GM23338 (cell line): ENCODE data around the gene TGFB3. TPM values are rescaled to one million over a fixed set of nuclear protein-coding genes. Genes with fewer than 3 reads are reported as not detected.

Source experiments
- ATAC-seq: fragments of 200-7000 bp; cut with Tn5 transposase; 3 replicates; pipeline ENCODE4 v1.9.1; 2020
- DNase-seq: peaks from one replicate; pipeline ENCODE4 v3.0.0-alpha.2; 2015; ENCODE audit warnings: low spot score
- H2AFZ ChIP-seq: fragments of 200-600 bp; sonication (generic); 2 replicates; pipeline ENCODE4 v1.8.0; 2016; ENCODE audit warnings: antibody characterized with exemption, mild to moderate bottlenecking, moderate library complexity
- H3F3A ChIP-seq: fragments of 200-600 bp; sonication (generic); replicated peaks from 2 replicates; pipeline ENCODE4 v1.8.0; 2017; ENCODE audit warnings: antibody characterized with exemption, mixed run types, low read depth
- H3K27ac ChIP-seq: fragments of 200-600 bp; sonication (generic); 2 replicates; pipeline ENCODE4 v1.6.1; 2016; ENCODE audit warnings: low read depth
- H3K27me3 ChIP-seq: fragments of 200-600 bp; sonication (generic); 2 replicates; pipeline ENCODE4 v1.8.0; 2016; ENCODE audit warnings: mild to moderate bottlenecking, mixed run types, moderate library complexity; ENCODE audit not compliant: insufficient read depth
- H3K36me3 ChIP-seq: fragments of 200-600 bp; sonication (generic); 2 replicates; pipeline ENCODE4 v1.8.0; 2016; ENCODE audit warnings: mild to moderate bottlenecking; ENCODE audit not compliant: insufficient read depth
- H3K4me1 ChIP-seq: fragments of 200-600 bp; sonication (generic); 2 replicates; pipeline ENCODE4 v1.8.0; 2016; ENCODE audit warnings: mild to moderate bottlenecking, moderate library complexity; ENCODE audit not compliant: insufficient read depth
- H3K4me2 ChIP-seq: fragments of 200-600 bp; sonication (generic); 2 replicates; pipeline ENCODE4 v1.7.1; 2017; ENCODE audit warnings: mixed run types
- H3K4me3 ChIP-seq: fragments of 200-600 bp; sonication (generic); 2 replicates; pipeline ENCODE4 v1.6.1; 2016; ENCODE audit warnings: mixed run types
- H3K79me2 ChIP-seq: fragments of 200-600 bp; sonication (generic); replicated peaks from 2 replicates; pipeline ENCODE4 v1.8.0; 2017; ENCODE audit warnings: mild to moderate bottlenecking; ENCODE audit not compliant: insufficient read depth
- H3K9me2 ChIP-seq: fragments of 200-600 bp; sonication (generic); 2 replicates; pipeline ENCODE4 v1.8.0; 2017; ENCODE audit not compliant: insufficient read depth
- H4K20me1 ChIP-seq: fragments of 200-600 bp; sonication (generic); replicated peaks from 2 replicates; pipeline ENCODE4 v1.8.0; 2017; ENCODE audit warnings: mild to moderate bottlenecking; ENCODE audit not compliant: insufficient read depth
- H3K27ac Mint-ChIP-seq: 2 replicates; pipeline ENCODE4 v1.8.0; 2020; ENCODE audit warnings: inconsistent platforms, mild to moderate bottlenecking, moderate library complexity, mixed read lengths
- H3K27me3 Mint-ChIP-seq: 3 replicates; pipeline ENCODE4 v1.8.0; 2022; ENCODE audit warnings: low read depth, mild to moderate bottlenecking, moderate library complexity, mixed read lengths, inconsistent platforms; ENCODE audit not compliant: insufficient read depth, poor library complexity
- H3K36me3 Mint-ChIP-seq: 3 replicates; pipeline ENCODE4 v1.8.0; 2021; ENCODE audit warnings: low read depth, mild to moderate bottlenecking, inconsistent platforms, moderate library complexity, mixed read lengths
- H3K4me1 Mint-ChIP-seq: 3 replicates; pipeline ENCODE4 v1.8.0; 2020; ENCODE audit warnings: mild to moderate bottlenecking, inconsistent platforms, mixed read lengths
- H3K4me3 Mint-ChIP-seq: 3 replicates; pipeline ENCODE4 v1.8.0; 2021; ENCODE audit warnings: moderate library complexity, mild to moderate bottlenecking, inconsistent platforms, mixed read lengths
- H3K9me3 Mint-ChIP-seq: 3 replicates; pipeline ENCODE4 v1.8.0; 2020; ENCODE audit warnings: moderate library complexity, mild to moderate bottlenecking, inconsistent platforms, mixed read lengths
- CREB1 ChIP-seq: fragments of 250-450 bp; sonication (Bioruptor Pico); IDR thresholded peaks from 2 replicates; pipeline ENCODE4 v1.5.0; 2020; ENCODE audit warnings: low read depth, mild to moderate bottlenecking, moderate library complexity
- EZH2 ChIP-seq: fragments of 200-600 bp; sonication (generic); IDR thresholded peaks from one replicate; pipeline ENCODE4 v1.8.0; 2017; ENCODE audit warnings: antibody characterized with exemption, mild to moderate bottlenecking, low read depth; ENCODE audit not compliant: unreplicated experiment
- EZH2phosphoT487 ChIP-seq: fragments of 200-600 bp; sonication (generic); IDR thresholded peaks from one replicate; pipeline ENCODE4 v1.8.1; 2018; ENCODE audit warnings: antibody characterized with exemption; ENCODE audit not compliant: unreplicated experiment
- JUNB ChIP-seq: IDR thresholded peaks from one replicate; pipeline ENCODE4 v1.6.1; 2016; ENCODE audit warnings: antibody characterized with exemption; ENCODE audit not compliant: unreplicated experiment
- STAT1 ChIP-seq: IDR thresholded peaks from one replicate; pipeline ENCODE4 v1.6.1; 2016; ENCODE audit warnings: antibody characterized with exemption; ENCODE audit not compliant: unreplicated experiment
- ZNF114 ChIP-seq: fragments of 250-450 bp; sonication (Bioruptor Pico); IDR thresholded peaks from 2 replicates; pipeline ENCODE4 v1.5.0; 2020; ENCODE audit warnings: mild to moderate bottlenecking, moderate library complexity
- polyA plus RNA-seq: library from polyadenylated mRNA; unstranded; fragments of >200 nt; fragmentation: Nextera tagmentation; extraction: Ambion mirVana; gene quantifications from 2 replicates; pipeline ENCODE4 v1.2.1, GENCODE V29; 2016
- total RNA-seq: library from RNA; depleted of rRNA; stranded (reverse); fragments of >200 nt; shearing (Covaris generic); gene quantifications from 2 replicates; pipeline ENCODE4 v1.2.3, GENCODE V29; 2014
- TF ChIP-seq, protein P1 (sequence below): IDR thresholded peaks from 2 replicates; pipeline ENCODE4 v1.6.1; 2016; ENCODE audit warnings: antibody characterized with exemption
- TF ChIP-seq, protein P2 (sequence below): fragments of 250-450 bp; sonication (Bioruptor Pico); IDR thresholded peaks from 2 replicates; pipeline ENCODE4 v1.5.0; 2020; ENCODE audit warnings: mild to moderate bottlenecking, moderate library complexity

The TGFB3 gene
- total and polyA plus RNA-seq, 2 experiments from 2014 or later: 0.17 to 0.87 TPM

DNA sequence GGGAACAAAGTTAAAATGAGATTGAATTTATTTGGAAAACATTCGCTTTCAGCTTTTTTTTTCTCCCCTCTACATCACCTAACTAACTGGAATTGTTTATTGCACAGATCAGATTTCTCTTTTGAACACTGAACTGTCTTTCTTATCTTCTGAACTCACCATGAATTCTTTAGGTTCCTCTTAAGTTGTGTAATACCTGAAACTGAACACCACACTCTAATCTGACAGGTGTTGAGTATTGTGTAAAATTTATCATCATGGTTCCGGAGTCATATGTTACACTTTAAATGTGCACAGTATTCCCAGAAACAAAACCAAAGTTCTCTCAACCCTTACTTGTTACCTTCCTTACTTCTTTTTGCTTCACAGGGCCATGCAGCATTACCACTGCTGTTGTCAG lies 66.8 kb downstream of the TGFB3 start (continued):
- no peak for TF ChIP-seq EZH2
- no peak for TF ChIP-seq CREB1
- TF ChIP-seq ZNF114 (CRISPR knock-in tag): no peak
- TF ChIP-seq, protein P1, sequence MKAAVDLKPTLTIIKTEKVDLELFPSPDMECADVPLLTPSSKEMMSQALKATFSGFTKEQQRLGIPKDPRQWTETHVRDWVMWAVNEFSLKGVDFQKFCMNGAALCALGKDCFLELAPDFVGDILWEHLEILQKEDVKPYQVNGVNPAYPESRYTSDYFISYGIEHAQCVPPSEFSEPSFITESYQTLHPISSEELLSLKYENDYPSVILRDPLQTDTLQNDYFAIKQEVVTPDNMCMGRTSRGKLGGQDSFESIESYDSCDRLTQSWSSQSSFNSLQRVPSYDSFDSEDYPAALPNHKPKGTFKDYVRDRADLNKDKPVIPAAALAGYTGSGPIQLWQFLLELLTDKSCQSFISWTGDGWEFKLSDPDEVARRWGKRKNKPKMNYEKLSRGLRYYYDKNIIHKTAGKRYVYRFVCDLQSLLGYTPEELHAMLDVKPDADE: no peak
- TF ChIP-seq STAT1: no peak

GRCh38 chr14:75913183-75913582 lies 68.6 kb downstream of the TGFB3 start:
- Histone ChIP-seq H2AFZ (no peak overlapping the region), H3K4me2 (no peak overlapping the region), H3K9me2 (no peaks in the 10 kb centered on the region), H3K36me3 (no peaks in the 10 kb centered on the region), H4K20me1 (no peaks in the 10 kb centered on the region), H3K4me3 (no peak overlapping the region), H3F3A (no peaks in the 10 kb centered on the region), H3K4me1 (peaks cover 33% of the 10 kb centered on the region), H3K27ac (no peak overlapping the region), H3K27me3 (no peaks in the 10 kb centered on the region), H3K79me2 (no peaks in the 10 kb centered on the region)
- H3K36me3 Mint-ChIP-seq: no peaks in the 10 kb centered on the region
- H3K9me3 Mint-ChIP-seq: no peaks in the 10 kb centered on the region
- DNase-seq (no peak), ATAC-seq (no peak)
- H3K4me1 Mint-ChIP-seq: peaks cover 41% of the 10 kb centered on the region
- H3K4me3 Mint-ChIP-seq: no peak overlapping the region
- H3K27ac Mint-ChIP-seq: no peak overlapping the region
- no peak for TF ChIP-seq STAT1
- TF ChIP-seq, protein P2, sequence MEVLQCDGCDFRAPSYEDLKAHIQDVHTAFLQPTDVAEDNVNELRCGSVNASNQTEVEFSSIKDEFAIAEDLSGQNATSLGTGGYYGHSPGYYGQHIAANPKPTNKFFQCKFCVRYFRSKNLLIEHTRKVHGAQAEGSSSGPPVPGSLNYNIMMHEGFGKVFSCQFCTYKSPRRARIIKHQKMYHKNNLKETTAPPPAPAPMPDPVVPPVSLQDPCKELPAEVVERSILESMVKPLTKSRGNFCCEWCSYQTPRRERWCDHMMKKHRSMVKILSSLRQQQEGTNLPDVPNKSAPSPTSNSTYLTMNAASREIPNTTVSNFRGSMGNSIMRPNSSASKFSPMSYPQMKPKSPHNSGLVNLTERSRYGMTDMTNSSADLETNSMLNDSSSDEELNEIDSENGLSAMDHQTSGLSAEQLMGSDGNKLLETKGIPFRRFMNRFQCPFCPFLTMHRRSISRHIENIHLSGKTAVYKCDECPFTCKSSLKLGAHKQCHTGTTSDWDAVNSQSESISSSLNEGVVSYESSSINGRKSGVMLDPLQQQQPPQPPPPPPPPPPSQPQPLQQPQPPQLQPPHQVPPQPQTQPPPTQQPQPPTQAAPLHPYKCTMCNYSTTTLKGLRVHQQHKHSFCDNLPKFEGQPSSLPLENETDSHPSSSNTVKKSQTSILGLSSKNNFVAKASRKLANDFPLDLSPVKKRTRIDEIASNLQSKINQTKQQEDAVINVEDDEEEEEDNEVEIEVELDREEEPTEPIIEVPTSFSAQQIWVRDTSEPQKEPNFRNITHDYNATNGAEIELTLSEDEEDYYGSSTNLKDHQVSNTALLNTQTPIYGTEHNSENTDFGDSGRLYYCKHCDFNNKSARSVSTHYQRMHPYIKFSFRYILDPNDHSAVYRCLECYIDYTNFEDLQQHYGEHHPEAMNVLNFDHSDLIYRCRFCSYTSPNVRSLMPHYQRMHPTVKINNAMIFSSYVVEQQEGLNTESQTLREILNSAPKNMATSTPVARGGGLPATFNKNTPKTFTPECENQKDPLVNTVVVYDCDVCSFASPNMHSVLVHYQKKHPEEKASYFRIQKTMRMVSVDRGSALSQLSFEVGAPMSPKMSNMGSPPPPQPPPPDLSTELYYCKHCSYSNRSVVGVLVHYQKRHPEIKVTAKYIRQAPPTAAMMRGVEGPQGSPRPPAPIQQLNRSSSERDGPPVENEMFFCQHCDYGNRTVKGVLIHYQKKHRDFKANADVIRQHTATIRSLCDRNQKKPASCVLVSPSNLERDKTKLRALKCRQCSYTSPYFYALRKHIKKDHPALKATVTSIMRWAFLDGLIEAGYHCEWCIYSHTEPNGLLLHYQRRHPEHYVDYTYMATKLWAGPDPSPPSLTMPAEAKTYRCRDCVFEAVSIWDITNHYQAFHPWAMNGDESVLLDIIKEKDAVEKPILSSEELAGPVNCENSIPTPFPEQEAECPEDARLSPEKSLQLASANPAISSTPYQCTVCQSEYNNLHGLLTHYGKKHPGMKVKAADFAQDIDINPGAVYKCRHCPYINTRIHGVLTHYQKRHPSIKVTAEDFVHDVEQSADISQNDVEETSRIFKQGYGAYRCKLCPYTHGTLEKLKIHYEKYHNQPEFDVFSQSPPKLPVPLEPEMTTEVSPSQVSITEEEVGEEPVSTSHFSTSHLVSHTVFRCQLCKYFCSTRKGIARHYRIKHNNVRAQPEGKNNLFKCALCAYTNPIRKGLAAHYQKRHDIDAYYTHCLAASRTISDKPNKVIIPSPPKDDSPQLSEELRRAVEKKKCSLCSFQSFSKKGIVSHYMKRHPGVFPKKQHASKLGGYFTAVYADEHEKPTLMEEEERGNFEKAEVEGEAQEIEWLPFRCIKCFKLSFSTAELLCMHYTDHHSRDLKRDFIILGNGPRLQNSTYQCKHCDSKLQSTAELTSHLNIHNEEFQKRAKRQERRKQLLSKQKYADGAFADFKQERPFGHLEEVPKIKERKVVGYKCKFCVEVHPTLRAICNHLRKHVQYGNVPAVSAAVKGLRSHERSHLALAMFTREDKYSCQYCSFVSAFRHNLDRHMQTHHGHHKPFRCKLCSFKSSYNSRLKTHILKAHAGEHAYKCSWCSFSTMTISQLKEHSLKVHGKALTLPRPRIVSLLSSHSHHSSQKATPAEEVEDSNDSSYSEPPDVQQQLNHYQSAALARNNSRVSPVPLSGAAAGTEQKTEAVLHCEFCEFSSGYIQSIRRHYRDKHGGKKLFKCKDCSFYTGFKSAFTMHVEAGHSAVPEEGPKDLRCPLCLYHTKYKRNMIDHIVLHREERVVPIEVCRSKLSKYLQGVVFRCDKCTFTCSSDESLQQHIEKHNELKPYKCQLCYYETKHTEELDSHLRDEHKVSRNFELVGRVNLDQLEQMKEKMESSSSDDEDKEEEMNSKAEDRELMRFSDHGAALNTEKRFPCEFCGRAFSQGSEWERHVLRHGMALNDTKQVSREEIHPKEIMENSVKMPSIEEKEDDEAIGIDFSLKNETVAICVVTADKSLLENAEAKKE: no peak
- TF ChIP-seq, protein P1: no peak
- no peak for TF ChIP-seq EZH2phosphoT487
- no peak for TF ChIP-seq JUNB
- TF ChIP-seq ZNF114 (CRISPR knock-in tag): no peak
- H3K27me3 Mint-ChIP-seq: peaks cover 6% of the 10 kb centered on the region
